Immature natural killer cell (primary cell): Measurements from ENCODE around the gene YIPF1. TPM values are rescaled to one million over a fixed set of nuclear protein-coding genes. Genes with fewer than 3 reads are reported as not detected.

Source experiments
- DNase-seq, 3 donors: peaks; one replicate each; pipeline ENCODE4 v3.0.0; 2022; ENCODE audit warnings: mixed read lengths in 1 of 3
- H3K27ac Mint-ChIP-seq, 6 donors: one replicate each; pipeline ENCODE4 v1.8.0; 2020; ENCODE audit warnings: mixed read lengths in 6 of 6, mild to moderate bottlenecking in 5 of 6, inconsistent platforms in 4 of 6, moderate library complexity in 3 of 6
- H3K27me3 Mint-ChIP-seq, 3 donors: one replicate each; pipeline ENCODE4 v1.8.0; 2020 to 2021; ENCODE audit warnings: low read depth in 3 of 3, mild to moderate bottlenecking in 3 of 3, mixed read lengths in 3 of 3, moderate library complexity in 3 of 3, inconsistent platforms in 1 of 3
- H3K36me3 Mint-ChIP-seq, 3 donors: one replicate each; pipeline ENCODE4 v1.8.0; 2020; ENCODE audit warnings: mixed read lengths in 3 of 3, inconsistent platforms in 2 of 3, mild to moderate bottlenecking in 2 of 3
- H3K4me1 Mint-ChIP-seq, 2 donors: one replicate each; pipeline ENCODE4 v1.8.0; 2020; ENCODE audit warnings: inconsistent platforms in 2 of 2, mild to moderate bottlenecking in 2 of 2, mixed read lengths in 2 of 2, moderate library complexity in 1 of 2
- H3K4me3 Mint-ChIP-seq, 5 donors: one replicate each; pipeline ENCODE4 v1.8.0; 2020; ENCODE audit warnings: mild to moderate bottlenecking in 5 of 5, mixed read lengths in 5 of 5, inconsistent platforms in 3 of 5, moderate library complexity in 3 of 5
- H3K9me3 Mint-ChIP-seq, 6 donors: one replicate each; pipeline ENCODE4 v1.8.0; 2020; ENCODE audit warnings: mild to moderate bottlenecking in 6 of 6, mixed read lengths in 6 of 6, inconsistent platforms in 4 of 6, moderate library complexity in 3 of 6
- polyA plus RNA-seq, 3 donors: library from polyadenylated mRNA; unstranded; fragments of 300-500 nt; fragmentation: Illumina TruSeq; gene quantifications; one replicate each; pipeline ENCODE4 v1.2.3, GENCODE V29; 2021

Gene YIPF1
- polyA plus RNA-seq, 3 donors from 2014 or later, result 28.7 to 35.7 (median 29.4) TPM

DNA sequence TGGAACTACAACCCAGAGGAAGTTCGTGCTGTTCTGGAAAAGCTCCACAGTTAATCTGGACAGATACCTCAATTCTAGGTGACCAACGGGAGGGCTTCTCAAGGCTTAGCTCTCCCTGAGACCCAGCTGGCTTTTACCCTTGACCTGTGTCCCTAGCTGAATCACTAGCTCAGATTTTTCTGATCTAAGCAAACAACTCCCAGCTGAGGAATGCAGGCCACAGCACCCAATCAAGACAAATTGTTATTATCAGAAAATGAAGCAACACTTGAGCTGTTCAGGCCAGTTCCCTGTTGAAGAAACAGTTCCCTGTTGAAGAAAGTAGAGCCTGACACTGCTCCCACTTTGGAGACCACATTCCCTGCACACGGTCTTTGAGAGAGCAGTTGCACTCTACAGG is 20.3 kb upstream of the YIPF1 start:
- no peaks in the 10 kb centered on the region for H3K4me1 Mint-ChIP-seq
- no peak for DNase-seq
- H3K4me3 Mint-ChIP-seq, result no peak overlapping the region
- H3K27ac Mint-ChIP-seq, result no peak overlapping the region
- peaks cover 0 to 3% (median 0%) of the 10 kb centered on the region in 3 donors for H3K27me3 Mint-ChIP-seq
- H3K36me3 Mint-ChIP-seq, result peaks cover 0 to 5% (median 5%) of the 10 kb centered on the region in 3 donors
- H3K9me3 Mint-ChIP-seq, result no peaks in the 10 kb centered on the region

DNA sequence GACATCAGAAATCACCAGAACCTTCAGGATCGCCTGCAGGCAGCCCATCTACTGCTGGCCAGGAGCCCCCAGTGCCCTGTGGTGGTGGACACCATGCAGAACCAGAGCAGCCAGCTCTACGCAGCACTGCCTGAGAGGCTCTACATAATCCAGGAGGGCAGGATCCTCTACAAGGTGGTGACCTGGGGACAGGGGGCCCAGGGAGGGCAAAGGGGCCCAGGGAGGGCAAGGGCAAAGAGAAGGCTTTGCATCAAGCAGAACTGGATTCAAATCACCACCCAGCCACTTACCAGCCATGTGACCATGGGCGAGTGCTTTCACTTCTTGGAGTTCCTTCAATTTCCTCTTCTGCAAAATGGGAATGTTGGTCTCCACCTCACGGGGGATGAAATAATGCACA is 16.5 kb upstream of the YIPF1 start:
- Mint-ChIP-seq H3K27me3 (peaks cover 0 to 3% (median 0%) of the 10 kb centered on the region in 3 donors), H3K36me3 (no peaks in the 10 kb centered on the region), H3K4me3 (no peak overlapping the region), H3K4me1 (no peaks in the 10 kb centered on the region), H3K9me3 (no peaks in the 10 kb centered on the region), H3K27ac (no peak overlapping the region)
- DNase-seq, result no peak

DNA sequence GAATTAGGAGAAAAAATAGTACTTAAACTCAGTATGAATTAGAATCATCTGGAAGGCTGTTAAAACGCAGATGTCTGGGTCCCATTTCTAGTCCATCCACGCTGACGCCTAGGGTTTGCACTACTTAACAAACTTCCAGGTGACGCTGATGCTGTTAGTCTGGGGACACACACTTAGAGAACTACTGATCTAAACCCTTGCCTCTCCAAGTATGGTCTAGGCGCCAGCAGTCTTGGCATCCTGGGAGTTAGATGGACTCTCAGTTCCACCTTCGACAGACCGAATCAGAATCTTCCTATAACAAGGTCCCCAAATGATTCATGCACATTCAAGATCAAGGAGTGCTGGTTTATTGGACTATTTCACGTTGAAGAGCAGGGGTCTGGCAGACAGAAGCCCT is 15.9 kb upstream of the YIPF1 start:
- no peaks in the 10 kb centered on the region for H3K9me3 Mint-ChIP-seq

DNA sequence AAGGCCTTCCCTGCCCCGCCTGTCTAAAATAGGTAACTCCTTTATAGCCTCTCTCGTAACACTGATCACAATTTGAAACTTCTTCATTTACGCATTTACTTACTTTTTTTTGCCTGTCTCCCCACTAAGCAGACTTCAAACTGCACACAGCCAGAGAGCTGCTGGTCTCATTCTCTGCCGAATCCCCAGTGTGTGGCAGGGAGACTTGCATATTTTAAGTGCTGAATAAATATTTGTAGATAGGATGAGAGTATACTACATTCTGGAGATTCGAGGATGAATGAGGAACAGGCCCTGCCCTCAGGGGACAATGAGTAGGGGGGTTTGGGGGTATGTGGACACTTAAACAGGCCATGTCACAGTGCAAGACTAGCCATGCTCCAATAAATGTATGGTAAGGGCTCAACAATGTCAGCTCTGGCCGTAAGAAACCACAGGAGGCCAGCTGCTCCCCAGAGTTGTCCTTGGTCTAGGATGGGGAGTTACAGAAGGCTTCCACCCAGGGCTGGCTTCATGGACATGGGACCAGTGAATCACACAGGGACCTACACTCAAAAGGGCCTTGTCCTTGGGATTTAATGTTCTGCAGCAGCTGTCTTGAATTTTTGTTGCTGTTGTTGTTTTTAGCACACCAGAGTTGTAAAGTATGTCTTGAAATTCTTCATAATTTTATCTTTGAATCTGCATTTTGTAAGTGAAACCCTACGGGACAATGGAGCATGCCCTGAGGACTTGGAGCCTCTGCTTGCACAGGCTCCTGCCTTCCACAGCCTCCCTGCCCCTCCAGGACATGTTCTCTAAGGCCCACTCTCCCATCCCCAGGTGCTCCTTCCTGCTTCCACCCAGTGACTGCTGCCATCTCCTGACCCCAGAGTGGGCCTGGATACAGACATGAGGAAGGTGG is 12.9 kb upstream of the YIPF1 start:
- Mint-ChIP-seq H3K36me3 (no peaks in the 10 kb centered on the region), H3K9me3 (no peaks in the 10 kb centered on the region), H3K4me1 (no peaks in the 10 kb centered on the region), H3K27ac (peak overlapping the region in 1 of 6 donors; percentile 37), H3K4me3 (no peak overlapping the region), H3K27me3 (peaks cover 0 to 1% (median 0%) of the 10 kb centered on the region in 3 donors)
- no peak for DNase-seq

More for the DNA sequence above, 15.9 kb upstream of the YIPF1 start:
- Mint-ChIP-seq H3K4me3 (no peak overlapping the region), H3K27me3 (peaks cover 0 to 3% (median 0%) of the 10 kb centered on the region in 3 donors), H3K27ac (no peak overlapping the region), H3K4me1 (no peaks in the 10 kb centered on the region), H3K36me3 (no peaks in the 10 kb centered on the region)
- no peak for DNase-seq

DNA sequence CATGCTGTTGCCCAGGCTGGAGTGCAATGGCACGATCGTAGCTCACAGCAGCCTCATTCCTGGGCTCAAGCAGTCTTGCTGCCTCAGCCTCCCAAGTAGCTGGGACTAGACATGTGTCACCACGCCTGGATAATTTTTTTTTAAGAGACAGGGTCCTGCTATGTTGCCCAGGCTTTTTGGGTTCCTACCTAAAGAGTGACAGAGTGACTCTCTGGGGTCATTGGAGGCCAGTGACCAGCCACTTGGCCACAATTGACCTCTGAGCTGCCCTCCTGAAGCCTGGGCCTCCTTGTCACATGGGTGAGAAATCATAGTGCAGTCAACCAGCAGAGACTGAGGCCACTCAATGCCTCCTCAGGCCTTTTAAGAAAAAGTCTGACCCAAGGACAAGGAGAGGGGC is 10.1 kb upstream of the YIPF1 start:
- no peaks in the 10 kb centered on the region for H3K9me3 Mint-ChIP-seq
- no peak overlapping the region for H3K27ac Mint-ChIP-seq
- no peaks in the 10 kb centered on the region for H3K4me1 Mint-ChIP-seq
- H3K27me3 Mint-ChIP-seq, result peaks cover 1 to 3% (median 2%) of the 10 kb centered on the region in 3 donors
- DNase-seq, result no peak
- H3K36me3 Mint-ChIP-seq, result peaks cover 0 to 7% (median 0%) of the 10 kb centered on the region in 3 donors
- no peak overlapping the region for H3K4me3 Mint-ChIP-seq

DNA sequence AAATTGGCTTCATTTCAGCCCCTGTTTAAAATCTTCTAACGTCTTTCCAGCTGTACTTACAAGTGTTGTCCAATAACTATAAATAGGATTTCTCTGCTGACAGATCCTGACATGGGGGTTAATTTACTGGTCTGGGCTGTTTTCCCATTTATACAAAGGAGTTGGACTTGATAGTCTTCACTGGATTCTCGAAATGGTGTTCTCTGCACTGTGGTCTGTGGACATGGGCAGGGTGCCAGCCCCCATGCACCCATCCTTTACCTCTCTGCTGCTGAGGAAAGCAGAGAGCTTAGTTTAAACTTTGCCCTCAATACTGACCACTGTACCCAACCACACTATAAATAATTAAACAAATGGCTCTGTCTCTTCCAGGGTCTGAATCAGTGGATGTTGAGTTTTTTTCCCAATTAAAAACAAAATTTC is 9.6 kb upstream of the YIPF1 start:
- H3K36me3 Mint-ChIP-seq, result peaks cover 0 to 7% (median 0%) of the 10 kb centered on the region in 3 donors
- no peak overlapping the region for H3K27ac Mint-ChIP-seq
- no peaks in the 10 kb centered on the region for H3K4me1 Mint-ChIP-seq
- DNase-seq, result no peak
- H3K27me3 Mint-ChIP-seq, result peaks cover 1 to 3% (median 2%) of the 10 kb centered on the region in 3 donors
- H3K4me3 Mint-ChIP-seq, result no peak overlapping the region
- no peaks in the 10 kb centered on the region for H3K9me3 Mint-ChIP-seq

DNA sequence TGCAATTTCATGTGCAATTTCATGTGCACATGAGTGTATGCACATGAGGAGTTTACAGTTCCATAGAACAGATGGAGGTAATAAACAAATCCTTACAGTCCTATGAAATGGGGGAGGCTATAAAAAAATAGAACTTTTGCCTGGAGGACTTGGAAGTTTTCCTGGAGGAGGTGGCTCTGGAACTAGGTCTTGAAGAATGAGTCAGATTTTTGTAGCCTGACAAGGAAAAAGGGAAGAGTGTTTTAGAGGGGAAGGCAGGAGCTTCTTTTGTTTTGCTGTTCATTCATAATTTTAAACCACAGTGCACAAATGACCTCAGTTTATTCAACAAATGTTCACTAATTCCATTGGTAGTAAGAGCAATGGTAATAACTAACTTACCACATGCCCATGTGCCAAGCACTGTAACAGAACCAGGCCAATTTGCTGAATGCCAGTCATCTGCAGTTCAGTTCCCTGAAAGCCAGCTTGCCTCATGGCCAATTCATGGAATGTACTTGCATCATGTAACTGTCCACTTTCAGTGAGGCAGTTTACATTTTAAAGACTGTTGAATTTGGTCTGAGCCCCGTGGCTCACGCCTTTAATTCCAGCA is 7.1 kb upstream of the YIPF1 start:
- Mint-ChIP-seq H3K27ac (no peak overlapping the region), H3K36me3 (peaks cover 0 to 7% (median 0%) of the 10 kb centered on the region in 3 donors), H3K27me3 (peaks cover 1 to 3% (median 2%) of the 10 kb centered on the region in 3 donors), H3K4me3 (no peak overlapping the region), H3K4me1 (no peaks in the 10 kb centered on the region), H3K9me3 (no peaks in the 10 kb centered on the region)
- DNase-seq, result no peak

DNA sequence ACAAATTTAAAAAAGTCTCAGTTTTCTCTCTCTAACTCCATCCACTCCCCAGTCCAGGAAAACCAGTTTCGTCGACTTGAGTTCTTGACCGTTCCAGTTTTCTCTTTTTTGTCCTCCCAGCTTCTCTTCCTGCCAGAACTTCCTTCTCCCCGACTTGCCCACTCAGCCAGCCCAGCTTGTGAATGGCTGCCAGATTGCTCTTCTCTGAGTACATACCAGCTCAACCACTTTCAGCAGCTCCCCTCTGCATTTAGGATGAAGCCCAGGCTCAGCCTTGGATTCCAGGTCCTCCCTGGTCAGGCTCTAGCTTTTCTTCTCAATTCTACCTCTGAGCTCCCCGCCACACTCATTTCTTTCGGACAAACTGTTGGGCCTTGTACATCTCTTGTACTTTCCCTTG is 5.8 kb upstream of the YIPF1 start:
- Mint-ChIP-seq H3K9me3 (no peaks in the 10 kb centered on the region), H3K4me3 (no peak overlapping the region), H3K4me1 (peaks cover 3% of the 10 kb centered on the region in 2 donors), H3K36me3 (peaks cover 0 to 7% (median 0%) of the 10 kb centered on the region in 3 donors), H3K27ac (peak overlapping the region in 1 of 6 donors; percentile 16), H3K27me3 (peaks cover 1 to 3% (median 2%) of the 10 kb centered on the region in 3 donors)
- DNase-seq, result no peak

DNA sequence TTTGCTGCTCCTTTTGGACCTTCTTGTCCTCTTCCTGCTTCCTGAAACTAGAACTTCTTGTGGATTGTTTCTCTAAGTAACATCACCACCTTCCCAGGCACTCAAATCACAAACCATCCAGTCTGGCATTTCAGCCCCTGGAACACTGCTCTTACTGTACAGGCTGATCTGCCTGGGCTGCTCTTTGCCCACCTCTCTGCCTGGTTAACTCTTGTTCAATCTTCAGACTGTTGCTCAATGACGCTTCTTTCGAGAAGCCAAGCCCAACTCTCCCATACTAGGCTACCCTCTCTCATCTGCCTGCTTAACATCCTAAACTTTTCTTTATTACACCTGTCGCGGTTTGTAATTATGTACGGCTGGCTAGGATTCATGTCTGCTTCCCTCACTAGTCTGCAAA is 5.0 kb upstream of the YIPF1 start:
- Mint-ChIP-seq H3K27ac (no peak overlapping the region), H3K4me3 (no peak overlapping the region), H3K9me3 (no peaks in the 10 kb centered on the region), H3K27me3 (peaks cover 1 to 3% (median 2%) of the 10 kb centered on the region in 3 donors), H3K4me1 (peaks cover 11% of the 10 kb centered on the region in 2 donors), H3K36me3 (peaks cover 0 to 7% (median 0%) of the 10 kb centered on the region in 3 donors)
- DNase-seq, result no peak

DNA sequence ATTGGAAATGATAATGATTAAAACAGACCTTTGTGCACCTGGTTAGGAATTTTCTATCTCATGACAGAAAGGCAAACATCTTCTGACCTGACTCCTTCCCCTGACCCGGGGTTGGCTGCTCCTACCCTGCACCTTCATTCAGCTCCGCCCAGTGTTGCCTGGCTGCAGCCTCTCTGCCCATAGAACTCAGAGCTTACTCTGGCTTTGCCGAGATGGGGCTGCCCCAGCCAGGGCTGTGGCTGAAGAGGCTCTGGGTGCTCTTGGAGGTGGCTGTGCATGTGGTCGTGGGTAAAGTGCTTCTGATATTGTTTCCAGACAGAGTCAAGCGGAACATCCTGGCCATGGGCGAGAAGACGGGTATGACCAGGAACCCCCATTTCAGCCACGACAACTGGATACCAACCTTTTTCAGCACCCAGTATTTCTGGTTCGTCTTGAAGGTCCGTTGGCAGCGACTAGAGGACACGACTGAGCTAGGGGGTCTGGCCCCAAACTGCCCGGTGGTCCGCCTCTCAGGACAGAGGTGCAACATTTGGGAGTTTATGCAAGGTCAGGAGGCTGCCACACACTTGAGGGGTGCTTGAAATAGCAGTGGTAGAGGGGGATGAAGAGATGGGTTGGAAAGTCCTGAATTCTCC is 4.5 kb upstream of the YIPF1 start, which contains the start of gene DIO1:
Gene DIO1 (plus strand): TSS at position 189 of the 638 bp plus-strand sequence. CDS start 24 bp downstream, at position 213.
- Mint-ChIP-seq H3K4me3 (no peak within 1 kb of the TSS), H3K27ac (no peak within 1 kb of the TSS), H3K9me3 (no peaks in the 10 kb centered on the region)

DNA sequence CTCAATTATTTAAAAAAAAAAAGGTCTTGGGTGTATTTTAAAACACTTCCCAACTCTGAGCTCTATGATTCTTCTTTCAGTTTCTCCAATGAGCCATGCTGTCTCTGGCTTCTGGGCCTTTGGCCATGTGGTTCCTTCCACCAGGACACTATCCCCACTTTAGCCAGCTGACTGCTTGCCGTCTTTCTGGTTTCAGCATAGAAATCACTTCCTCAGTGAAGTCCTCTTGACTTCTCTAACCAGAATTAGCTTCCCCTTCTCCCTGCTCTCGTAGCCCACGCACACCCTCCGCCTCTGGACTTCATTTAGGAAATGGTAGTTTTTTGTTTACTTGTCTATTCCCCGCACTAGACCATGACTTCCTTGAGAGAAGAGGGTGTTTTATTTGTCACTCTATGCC is 3.3 kb upstream of the YIPF1 start:
- H3K9me3 Mint-ChIP-seq, result no peaks in the 10 kb centered on the region
- DNase-seq, result no peak
- no peak overlapping the region for H3K4me3 Mint-ChIP-seq
- peaks cover 24 to 27% of the 10 kb centered on the region in 2 donors for H3K4me1 Mint-ChIP-seq
- H3K36me3 Mint-ChIP-seq, result peaks cover 0 to 7% (median 0%) of the 10 kb centered on the region in 3 donors
- H3K27me3 Mint-ChIP-seq, result peaks cover 0 to 3% (median 2%) of the 10 kb centered on the region in 3 donors
- H3K27ac Mint-ChIP-seq, result no peak overlapping the region

More for the DNA sequence above, 4.5 kb upstream of the YIPF1 start, which contains the start of gene DIO1:
- Mint-ChIP-seq H3K27me3 (peaks cover 1 to 3% (median 2%) of the 10 kb centered on the region in 3 donors), H3K4me1 (peaks cover 14 to 15% of the 10 kb centered on the region in 2 donors), H3K36me3 (peaks cover 0 to 7% (median 0%) of the 10 kb centered on the region in 3 donors)
- no peak for DNase-seq

DNA sequence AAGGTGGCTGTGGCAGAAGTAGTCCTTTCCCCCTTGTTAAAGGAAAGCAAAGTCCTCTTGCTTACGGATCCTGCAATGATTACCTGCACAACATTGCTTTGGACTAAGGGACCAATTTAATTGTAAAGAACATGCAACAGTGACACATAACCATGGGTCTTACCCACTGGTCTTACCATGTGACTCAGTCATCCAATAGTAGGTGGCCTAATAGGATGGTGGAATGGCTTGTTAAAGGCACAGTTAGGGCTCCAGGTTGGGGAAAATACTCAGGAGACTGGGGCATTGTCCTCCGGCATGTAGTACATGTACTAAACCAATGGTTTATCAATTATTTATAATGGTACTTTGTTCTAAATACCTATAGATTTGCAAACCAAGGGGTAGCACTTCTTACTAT is 2.1 kb upstream of the YIPF1 start:
- H3K27ac Mint-ChIP-seq, result no peak overlapping the region
- H3K4me1 Mint-ChIP-seq, result peaks cover 29 to 39% of the 10 kb centered on the region in 2 donors
- no peak overlapping the region for H3K4me3 Mint-ChIP-seq
- peaks cover 0 to 10% (median 1%) of the 10 kb centered on the region in 3 donors for H3K36me3 Mint-ChIP-seq
- peaks cover 0 to 3% (median 2%) of the 10 kb centered on the region in 3 donors for H3K27me3 Mint-ChIP-seq
- DNase-seq, result no peak
- no peaks in the 10 kb centered on the region for H3K9me3 Mint-ChIP-seq

DNA sequence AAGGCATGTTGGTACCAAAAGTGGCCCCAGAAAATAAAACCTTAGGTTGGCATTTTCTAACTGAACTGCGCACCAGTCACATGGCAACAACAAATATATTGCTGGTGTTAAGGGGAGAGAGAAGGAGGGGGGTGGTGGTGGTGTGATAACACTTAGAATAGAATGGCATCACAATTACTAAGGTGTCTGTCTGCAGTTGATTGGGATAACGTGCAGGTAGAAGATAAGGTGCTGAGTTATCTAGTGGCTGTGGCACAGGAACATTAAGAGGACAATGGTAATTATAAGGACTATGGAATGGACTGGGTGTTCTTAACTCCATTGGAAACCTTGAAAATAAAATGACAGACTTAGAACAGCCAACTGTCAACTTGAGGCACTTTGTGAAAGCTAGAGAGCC is 1.4 kb upstream of the YIPF1 start:
- Mint-ChIP-seq H3K9me3 (no peaks in the 10 kb centered on the region), H3K4me1 (peaks cover 33 to 42% of the 10 kb centered on the region in 2 donors)

More for the DNA sequence above, 1.4 kb upstream of the YIPF1 start:
- DNase-seq, result no peak
- Mint-ChIP-seq H3K4me3 (peak overlapping the region in 4 of 5 donors; percentile 32 to 97 (median 68)), H3K36me3 (peaks cover 3 to 10% (median 4%) of the 10 kb centered on the region in 3 donors), H3K27ac (peak overlapping the region in 1 of 6 donors; percentile 90), H3K27me3 (peaks cover 0 to 3% (median 2%) of the 10 kb centered on the region in 3 donors)
